ENCODE data around the gene DIP2B. TPM values are rescaled to one million over a fixed set of nuclear protein-coding genes. Genes with fewer than 3 reads are reported as not detected.

DIP2B gene
- total RNA-seq, 1 experiment from 2014 or later = 29.4 TPM

DNA sequence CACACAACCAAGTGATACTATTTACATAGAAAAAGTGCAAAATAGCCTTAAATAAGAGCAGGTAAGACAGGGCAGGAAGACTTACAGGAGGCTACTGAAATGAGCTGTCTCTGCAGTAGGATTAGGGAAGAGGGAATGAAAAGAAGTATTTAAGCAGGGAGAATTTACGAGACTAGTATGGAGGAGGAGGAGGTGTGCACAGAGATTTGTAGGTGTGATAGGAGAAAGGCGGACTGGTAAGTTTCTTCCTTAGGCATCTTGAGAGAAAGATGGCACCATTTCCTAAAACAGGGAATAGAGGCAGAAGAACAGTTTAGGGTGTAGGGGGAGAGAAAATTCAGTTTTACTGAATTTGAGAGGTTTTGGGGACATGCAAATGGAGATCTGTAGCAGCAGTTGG is 25.7 kb downstream of the DIP2B start:
- CTCF ChIA-PET = no interaction called here
- H3K27ac ChIP-seq = peak overlapping the region; percentile 98
- POLR2A ChIA-PET (ENCODE audit: unreplicated experiment) = interaction anchor here (0.6 kb wide), 1 partner anchor 446 kb away, joined by 4 read pairs; no protein-coding TSS in a partner anchor
- BruUV-seq (replicated peaks) = no TSS peak
- H3K36me3 ChIP-seq (ENCODE audit: low read depth) = no peaks in the 10 kb centered on the region
- TF ChIP-seq, protein P1, sequence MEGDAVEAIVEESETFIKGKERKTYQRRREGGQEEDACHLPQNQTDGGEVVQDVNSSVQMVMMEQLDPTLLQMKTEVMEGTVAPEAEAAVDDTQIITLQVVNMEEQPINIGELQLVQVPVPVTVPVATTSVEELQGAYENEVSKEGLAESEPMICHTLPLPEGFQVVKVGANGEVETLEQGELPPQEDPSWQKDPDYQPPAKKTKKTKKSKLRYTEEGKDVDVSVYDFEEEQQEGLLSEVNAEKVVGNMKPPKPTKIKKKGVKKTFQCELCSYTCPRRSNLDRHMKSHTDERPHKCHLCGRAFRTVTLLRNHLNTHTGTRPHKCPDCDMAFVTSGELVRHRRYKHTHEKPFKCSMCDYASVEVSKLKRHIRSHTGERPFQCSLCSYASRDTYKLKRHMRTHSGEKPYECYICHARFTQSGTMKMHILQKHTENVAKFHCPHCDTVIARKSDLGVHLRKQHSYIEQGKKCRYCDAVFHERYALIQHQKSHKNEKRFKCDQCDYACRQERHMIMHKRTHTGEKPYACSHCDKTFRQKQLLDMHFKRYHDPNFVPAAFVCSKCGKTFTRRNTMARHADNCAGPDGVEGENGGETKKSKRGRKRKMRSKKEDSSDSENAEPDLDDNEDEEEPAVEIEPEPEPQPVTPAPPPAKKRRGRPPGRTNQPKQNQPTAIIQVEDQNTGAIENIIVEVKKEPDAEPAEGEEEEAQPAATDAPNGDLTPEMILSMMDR (conservative IDR thresholded peaks at IDR 0.05) = no peak
- no peak for TF ChIP-seq EZH2 (IDR thresholded peaks at IDR 0.05; ENCODE audit: low read depth)
- no peaks in the 10 kb centered on the region for H3K27me3 ChIP-seq (ENCODE audit: insufficient read depth, low read depth)
- peaks cover 82% of the 10 kb centered on the region for H3K79me2 ChIP-seq (ENCODE audit: low read depth)
- intact Hi-C loops (cut with micrococcal nuclease; ENCODE audit: unreplicated experiment) = no loop called here
- H3K4me1 ChIP-seq (replicated peaks; ENCODE audit: insufficient read depth) = peaks cover 64% of the 10 kb centered on the region
- H3K9me2 ChIP-seq (ENCODE audit: insufficient read depth) = no peaks in the 10 kb centered on the region
- peak overlapping the region; percentile 73; the same call in 1 of the 2 replicates for H3K4me2 ChIP-seq
- DNase-seq = no peak
- H4K20me1 ChIP-seq (ENCODE audit: insufficient read depth) = no peaks in the 10 kb centered on the region
- H2AFZ ChIP-seq = no peak overlapping the region
- H3K4me3 ChIP-seq = no peak overlapping the region
- H3K9me3 ChIP-seq (ENCODE audit: insufficient read depth, low read depth) = no peaks in the 10 kb centered on the region
- peaks cover 49% of the 10 kb centered on the region for H3F3A ChIP-seq (ENCODE audit: insufficient read depth, low read depth)

DNA sequence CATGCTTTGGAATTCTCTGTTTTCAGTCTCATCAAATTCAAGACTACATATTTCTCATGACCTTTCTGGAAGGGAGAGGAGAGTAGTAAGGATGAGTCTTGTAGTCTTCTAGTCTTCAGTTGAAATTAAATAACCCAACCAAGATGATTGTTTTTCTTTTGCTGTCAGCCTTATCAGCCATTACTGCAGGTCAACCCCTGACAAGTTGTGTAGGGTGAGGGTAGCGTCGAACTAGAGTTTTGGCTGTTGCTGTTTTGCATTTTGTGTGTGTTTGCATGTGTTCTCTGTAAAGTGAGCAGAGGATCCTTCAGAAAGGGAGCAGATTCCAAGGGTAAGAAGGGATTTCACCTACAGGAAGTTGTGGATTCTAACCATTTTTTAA is 28.4 kb downstream of the DIP2B start:
- BruUV-seq (replicated peaks) = TSS peak; percentile 32
- Histone ChIP-seq H3K27me3 (ENCODE audit: insufficient read depth, low read depth) (no peaks in the 10 kb centered on the region), H2AFZ (no peak overlapping the region), H3K27ac (peak overlapping the region; percentile 98), H3K9me3 (ENCODE audit: insufficient read depth, low read depth) (no peaks in the 10 kb centered on the region), H3K4me3 (peak overlapping the region; percentile 30; the same call in 1 of the 2 replicates), H3K4me2 (peak overlapping the region; percentile 73), H4K20me1 (ENCODE audit: insufficient read depth) (no peaks in the 10 kb centered on the region), H3K36me3 (ENCODE audit: low read depth) (no peaks in the 10 kb centered on the region), H3K79me2 (ENCODE audit: low read depth) (peaks cover 78% of the 10 kb centered on the region), H3F3A (ENCODE audit: insufficient read depth, low read depth) (peaks cover 72% of the 10 kb centered on the region), H3K9me2 (ENCODE audit: insufficient read depth) (no peaks in the 10 kb centered on the region), H3K4me1 (replicated peaks; ENCODE audit: insufficient read depth) (peaks cover 85% of the 10 kb centered on the region)
- DNase-seq = no peak
- intact Hi-C loops (cut with micrococcal nuclease; ENCODE audit: unreplicated experiment) = loop anchor here (1.0 to 2.0 kb wide), 2 partner anchors 36 to 86 kb away; no protein-coding TSS in a partner anchor
- CTCF ChIA-PET = no interaction called here
- POLR2A ChIA-PET (ENCODE audit: unreplicated experiment) = no interaction called here
- no peak for TF ChIP-seq EZH2 (IDR thresholded peaks at IDR 0.05; ENCODE audit: low read depth)
- TF ChIP-seq, protein P1 (conservative IDR thresholded peaks at IDR 0.05) = no peak

DNA sequence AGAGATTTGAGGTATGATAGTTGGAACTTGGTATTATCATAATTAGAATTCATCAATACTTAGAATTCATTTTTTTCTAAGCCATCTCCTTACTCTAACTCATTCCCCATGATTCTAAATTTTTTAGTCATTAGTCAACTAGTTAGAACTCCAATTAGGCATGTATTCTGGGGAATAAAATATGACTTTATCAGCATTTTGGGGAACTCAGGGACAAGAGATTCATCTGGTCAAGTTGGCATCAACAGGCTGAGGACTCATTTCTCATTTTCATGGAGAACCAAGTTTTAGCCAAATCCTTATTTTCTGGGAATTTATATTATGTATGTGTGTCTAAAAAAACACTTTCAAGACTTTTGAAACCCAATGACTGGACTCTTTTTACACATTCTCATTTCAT is 29.2 kb downstream of the DIP2B start:
- no peaks in the 10 kb centered on the region for H3K9me2 ChIP-seq (ENCODE audit: insufficient read depth)
- intact Hi-C loops (cut with micrococcal nuclease; ENCODE audit: unreplicated experiment) = loop anchor here (1.0 to 2.0 kb wide), 2 partner anchors 35 to 85 kb away; no protein-coding TSS in a partner anchor
- H3K27me3 ChIP-seq (ENCODE audit: insufficient read depth, low read depth) = no peaks in the 10 kb centered on the region
- H3K36me3 ChIP-seq (ENCODE audit: low read depth) = no peaks in the 10 kb centered on the region
- CTCF ChIA-PET = no interaction called here
- H3K4me1 ChIP-seq (replicated peaks; ENCODE audit: insufficient read depth) = peaks cover 89% of the 10 kb centered on the region
- no peak overlapping the region for H2AFZ ChIP-seq
- H3K9me3 ChIP-seq (ENCODE audit: insufficient read depth, low read depth) = no peaks in the 10 kb centered on the region
- no peak for TF ChIP-seq EZH2 (IDR thresholded peaks at IDR 0.05; ENCODE audit: low read depth)
- TF ChIP-seq, protein P1 (conservative IDR thresholded peaks at IDR 0.05) = no peak
- H3K79me2 ChIP-seq (ENCODE audit: low read depth) = peaks cover 78% of the 10 kb centered on the region
- H3K27ac ChIP-seq = peak overlapping the region; percentile 98
- H4K20me1 ChIP-seq (ENCODE audit: insufficient read depth) = no peaks in the 10 kb centered on the region
- peak overlapping the region; percentile 73 for H3K4me2 ChIP-seq
- POLR2A ChIA-PET (ENCODE audit: unreplicated experiment) = no interaction called here
- H3K4me3 ChIP-seq = no peak overlapping the region
- H3F3A ChIP-seq (ENCODE audit: insufficient read depth, low read depth) = peaks cover 73% of the 10 kb centered on the region
- BruUV-seq (replicated peaks) = no TSS peak
- DNase-seq = no peak

Data from PC-9 (cell line).